OCI-LY1 (cell line): ENCODE measurements around the gene PLEK.

ENCODE experiments used
- CTCF ChIP-seq: fragments of 200-600 bp; sonication (generic), shearing (Covaris generic); IDR thresholded peaks from 2 replicates; pipeline ENCODE4 v1.5.1; 2017; ENCODE audit warnings: mild to moderate bottlenecking, antibody characterized with exemption, low read length, moderate library complexity, mixed read lengths
- EZH2 ChIP-seq: fragments of 200-600 bp; sonication (generic), shearing (Covaris generic); IDR thresholded peaks from 2 replicates; pipeline ENCODE4 v1.8.0; 2017; ENCODE audit warnings: borderline replicate concordance, mixed run types, mild to moderate bottlenecking, antibody characterized with exemption, low read length, moderate library complexity, mixed read lengths

GRCh38 chr2:68328901-68329300, 36.2 kb upstream of the PLEK start:
- TF ChIP-seq CTCF (no peak), EZH2 (no peak)
